ENCODE measurements around the gene TMEM25. TPM values are rescaled to one million over a fixed set of nuclear protein-coding genes. Genes with fewer than 3 reads are reported as not detected.
"Not testable (repeated sequence)": the region's sequence is repeated elsewhere in the genome, so short reads cannot be mapped to it uniquely, and the experiment has no call there.

Gene TMEM25
- total and polyA plus RNA-seq, 12 donors, result 27.0 to 113 (median 55.9) TPM

GRCh38 chr11:118574636-118575035, 43.6 kb downstream of the TMEM25 start:
- H3K9me3 ChIP-seq (replicated peaks in 1 of 3), result no peaks in the 10 kb centered on the region
- WGBS, 4 donors, result 89 to 91% (median 90%) methylated on average over 7 of the region's 7 CpGs
- no peaks in the 10 kb centered on the region for H3K36me3 ChIP-seq (replicated peaks in 1 of 2)
- no peak for DNase-seq
- intact Hi-C loops (cut with DNase I), result no loop called here
- H3K4me3 ChIP-seq, result peak overlapping the region in 1 of 4 donors; percentile 0
- no peak overlapping the region for H3K27ac ChIP-seq
- TF ChIP-seq, protein P1, sequence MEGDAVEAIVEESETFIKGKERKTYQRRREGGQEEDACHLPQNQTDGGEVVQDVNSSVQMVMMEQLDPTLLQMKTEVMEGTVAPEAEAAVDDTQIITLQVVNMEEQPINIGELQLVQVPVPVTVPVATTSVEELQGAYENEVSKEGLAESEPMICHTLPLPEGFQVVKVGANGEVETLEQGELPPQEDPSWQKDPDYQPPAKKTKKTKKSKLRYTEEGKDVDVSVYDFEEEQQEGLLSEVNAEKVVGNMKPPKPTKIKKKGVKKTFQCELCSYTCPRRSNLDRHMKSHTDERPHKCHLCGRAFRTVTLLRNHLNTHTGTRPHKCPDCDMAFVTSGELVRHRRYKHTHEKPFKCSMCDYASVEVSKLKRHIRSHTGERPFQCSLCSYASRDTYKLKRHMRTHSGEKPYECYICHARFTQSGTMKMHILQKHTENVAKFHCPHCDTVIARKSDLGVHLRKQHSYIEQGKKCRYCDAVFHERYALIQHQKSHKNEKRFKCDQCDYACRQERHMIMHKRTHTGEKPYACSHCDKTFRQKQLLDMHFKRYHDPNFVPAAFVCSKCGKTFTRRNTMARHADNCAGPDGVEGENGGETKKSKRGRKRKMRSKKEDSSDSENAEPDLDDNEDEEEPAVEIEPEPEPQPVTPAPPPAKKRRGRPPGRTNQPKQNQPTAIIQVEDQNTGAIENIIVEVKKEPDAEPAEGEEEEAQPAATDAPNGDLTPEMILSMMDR (IDR thresholded peaks at IDR 0.05), result no peak
- no peak for TF ChIP-seq POLR2A (IDR thresholded peaks at IDR 0.05)
- H3K27me3 ChIP-seq, result no peaks in the 10 kb centered on the region
- peaks cover 13 to 55% of the 10 kb centered on the region in 2 donors for H3K4me1 ChIP-seq (replicated peaks in 1 of 2)

DNA sequence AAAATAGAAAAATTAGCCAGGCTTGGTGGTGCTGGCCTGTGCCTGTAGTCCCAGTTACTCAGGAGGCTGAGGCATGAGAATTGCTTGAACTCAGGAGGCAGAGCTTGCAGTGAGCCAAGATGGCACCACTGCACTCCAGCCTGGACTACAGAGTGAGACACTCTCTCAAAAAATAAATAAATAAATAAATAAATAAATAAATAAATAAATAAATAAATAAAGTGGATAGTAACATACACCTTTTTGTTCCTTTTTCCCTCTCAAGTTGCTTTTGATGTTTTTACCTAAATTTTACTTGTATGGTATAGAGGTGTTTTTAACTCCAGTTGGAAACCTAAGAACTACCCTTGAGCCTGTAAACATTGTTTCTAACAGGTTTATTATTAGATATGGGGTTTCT, 47.0 kb downstream of the TMEM25 start:
- peaks cover 0 to 19% of the 10 kb centered on the region in 2 donors for H3K36me3 ChIP-seq (replicated peaks in 1 of 2)
- H3K27ac ChIP-seq; H3K4me3 ChIP-seq; intact Hi-C loops (cut with DNase I); H3K27me3 ChIP-seq; H3K9me3 ChIP-seq (replicated peaks in 1 of 3): not testable (repeated sequence)
- H3K4me1 ChIP-seq (replicated peaks in 1 of 2), result peaks cover 13 to 59% of the 10 kb centered on the region in 2 donors
- peak in 1 of 7 donors; percentile 16 for DNase-seq

DNA sequence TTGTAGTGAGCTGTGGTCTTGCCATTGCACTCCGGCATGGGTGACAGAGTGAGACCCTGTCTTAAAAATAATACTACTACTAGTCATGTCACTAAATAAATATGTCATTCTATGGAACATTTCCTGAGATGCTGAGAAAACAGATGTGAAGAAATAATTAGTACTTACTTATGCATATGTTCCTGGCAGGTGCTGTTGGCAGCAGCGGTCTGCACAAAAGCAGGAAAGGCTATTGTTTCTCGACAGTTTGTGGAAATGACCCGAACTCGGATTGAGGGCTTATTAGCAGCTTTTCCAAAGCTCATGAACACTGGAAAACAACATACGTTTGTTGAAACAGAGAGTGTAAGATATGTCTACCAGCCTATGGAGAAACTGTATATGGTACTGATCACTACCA, 50.1 kb downstream of the TMEM25 start:
- H3K4me1 ChIP-seq (replicated peaks in 1 of 2), result peaks cover 5 to 31% of the 10 kb centered on the region in 2 donors
- no peak overlapping the region for H3K4me3 ChIP-seq
- H3K27me3 ChIP-seq, result no peaks in the 10 kb centered on the region
- TF ChIP-seq, protein P1 (IDR thresholded peaks at IDR 0.05), result no peak
- TF ChIP-seq POLR2A (IDR thresholded peaks at IDR 0.05), result no peak
- H3K36me3 ChIP-seq (replicated peaks in 1 of 2), result peaks cover 0 to 50% of the 10 kb centered on the region in 2 donors
- 70 to 81% (median 76%) methylated on average over 6 of the region's 6 CpGs for WGBS, 4 donors
- intact Hi-C loops (cut with DNase I), result no loop called here
- DNase-seq, result no peak
- H3K27ac ChIP-seq, result no peak overlapping the region
- no peaks in the 10 kb centered on the region for H3K9me3 ChIP-seq (replicated peaks in 1 of 3)

Other genes with a start within 250 kb of the TMEM25 start
- gene CD3E, start 226.5 kb upstream of the TMEM25 start, total RNA-seq, result 1 to 10 TPM in 5 of 9 donors, under 1 TPM in 2, not detected in 2; 0.63 to 3.4 (median 2.7) TPM
- gene CD3E, start 226.5 kb upstream of the TMEM25 start, polyA plus RNA-seq, result 1 to 10 TPM; 2.2 to 3.4 (median 2.7) TPM
- gene CD3D, start 188.5 kb upstream of the TMEM25 start, total RNA-seq, result 1 to 10 TPM in 7 of 9 donors, under 1 TPM in 2; 0.44 to 8.0 (median 2.2) TPM
- 1 to 10 TPM; 1.6 to 3.0 (median 2.1) TPM for gene CD3D, start 188.5 kb upstream of the TMEM25 start, polyA plus RNA-seq
- gene CD3G, start 186.8 kb upstream of the TMEM25 start, total RNA-seq, result 1 to 10 TPM in 3 of 9 donors, under 1 TPM in 5, not detected in 1; 0.11 to 1.3 (median 0.66) TPM
- under 1 TPM; 0.03 to 0.44 (median 0.40) TPM for gene CD3G, start 186.8 kb upstream of the TMEM25 start, polyA plus RNA-seq
- gene UBE4A, start 171.6 kb upstream of the TMEM25 start, total RNA-seq, result 10 to 100 TPM; 29.6 to 52.8 (median 35.8) TPM
- gene UBE4A, start 171.6 kb upstream of the TMEM25 start, polyA plus RNA-seq, result 10 to 100 TPM; 16.1 to 44.9 (median 29.7) TPM
- 100 to 1,000 TPM in 6 of 9 donors, 10 to 100 TPM in 3; 51.8 to 857 (median 300) TPM for gene ATP5MG, start 129.6 kb upstream of the TMEM25 start, total RNA-seq
- 100 to 1,000 TPM; 205 to 540 (median 367) TPM for gene ATP5MG, start 129.6 kb upstream of the TMEM25 start, polyA plus RNA-seq
- gene KMT2A, start 94.7 kb upstream of the TMEM25 start, total RNA-seq, result 100 to 1,000 TPM in 1 of 9 donors, 10 to 100 TPM in 8; 34.9 to 107 (median 48.8) TPM
- 10 to 100 TPM in 2 of 3 donors, 1 to 10 TPM in 1; 9.5 to 19.9 (median 18.4) TPM for gene KMT2A, start 94.7 kb upstream of the TMEM25 start, polyA plus RNA-seq
- 1 to 10 TPM in 6 of 9 donors, under 1 TPM in 2, not detected in 1; 0.79 to 7.9 (median 2.7) TPM for gene TTC36, start 3.7 kb upstream of the TMEM25 start, total RNA-seq
- 1 to 10 TPM in 1 of 3 donors, under 1 TPM in 1, not detected in 1; 0.80 to 5.5 TPM for gene TTC36, start 3.7 kb upstream of the TMEM25 start, polyA plus RNA-seq
- gene IFT46, start 34.7 kb downstream of the TMEM25 start, total RNA-seq, result 10 to 100 TPM; 13.8 to 43.6 (median 25.6) TPM
- 10 to 100 TPM; 29.6 to 39.9 (median 31.4) TPM for gene IFT46, start 34.7 kb downstream of the TMEM25 start, polyA plus RNA-seq
- 100 to 1,000 TPM in 5 of 9 donors, 10 to 100 TPM in 4; 81.9 to 254 (median 110) TPM for gene ARCN1, start 41.2 kb downstream of the TMEM25 start, total RNA-seq
- gene ARCN1, start 41.2 kb downstream of the TMEM25 start, polyA plus RNA-seq, result 100 to 1,000 TPM in 1 of 3 donors, 10 to 100 TPM in 2; 42.6 to 274 (median 54.5) TPM
- 100 to 1,000 TPM in 2 of 9 donors, 10 to 100 TPM in 7; 20.7 to 140 (median 73.3) TPM for gene PHLDB1, start 76.4 kb downstream of the TMEM25 start, total RNA-seq
- 100 to 1,000 TPM in 2 of 3 donors, 10 to 100 TPM in 1; 57.0 to 207 (median 103) TPM for gene PHLDB1, start 76.4 kb downstream of the TMEM25 start, polyA plus RNA-seq
- not detected for gene TREH, start 148.5 kb downstream of the TMEM25 start, total RNA-seq
- 1 to 10 TPM in 2 of 3 donors, not detected in 1; 3.0 to 5.1 TPM for gene TREH, start 148.5 kb downstream of the TMEM25 start, polyA plus RNA-seq

Data from adrenal gland (tissue), 12 donors.